Trophoblast cell (in vitro differentiated cells and primary cell): ENCODE data around the gene COX7B.
"Not testable (repeated sequence)": the region's sequence is repeated elsewhere in the genome, so short reads cannot be mapped to it uniquely, and the experiment has no call there.

Experiments
- DNase-seq, 2 donors: peaks; one replicate each; pipeline ENCODE4 v3.0.0-alpha.2; 2016
- H2AFZ ChIP-seq: 2 replicates; pipeline ENCODE4 v1.6.1; 2013; ENCODE audit warnings: low read length, moderate library complexity, mild to moderate bottlenecking; ENCODE audit not compliant: insufficient read depth, poor library complexity
- H2AK5ac ChIP-seq: 2 replicates; pipeline ENCODE4 v1.6.1; 2013; ENCODE audit warnings: mild to moderate bottlenecking, low read length
- H2BK120ac ChIP-seq: 2 replicates; pipeline ENCODE4 v1.6.1; 2013; ENCODE audit warnings: low read length, mild to moderate bottlenecking, moderate library complexity; ENCODE audit not compliant: insufficient read depth, poor library complexity
- H2BK12ac ChIP-seq: 2 replicates; pipeline ENCODE4 v1.6.1; 2013; ENCODE audit warnings: mild to moderate bottlenecking, low read length, moderate library complexity
- H2BK5ac ChIP-seq: 2 replicates; pipeline ENCODE4 v1.6.1; 2013; ENCODE audit warnings: low read length, low read depth, moderate library complexity, mild to moderate bottlenecking; ENCODE audit not compliant: poor library complexity
- H3K14ac ChIP-seq: 2 replicates; pipeline ENCODE4 v1.6.1; 2013; ENCODE audit warnings: mild to moderate bottlenecking, low read length
- H3K18ac ChIP-seq: 2 replicates; pipeline ENCODE4 v1.6.1; 2013; ENCODE audit warnings: mild to moderate bottlenecking, low read length
- H3K23ac ChIP-seq: 2 replicates; pipeline ENCODE4 v1.6.1; 2013; ENCODE audit warnings: low read length
- H3K27ac ChIP-seq: 2 replicates; pipeline ENCODE4 v1.5.1; 2013; ENCODE audit warnings: low read depth, mild to moderate bottlenecking, inconsistent platforms, low read length, moderate library complexity
- H3K27me3 ChIP-seq: 2 replicates; pipeline ENCODE4 v1.6.1; 2013; ENCODE audit warnings: inconsistent platforms, mild to moderate bottlenecking, low read length, moderate library complexity; ENCODE audit not compliant: insufficient read depth
- H3K36me3 ChIP-seq, 2 experiments: 1 replicate in 1 of 2; 2 replicates in 1 of 2; pipeline ENCODE4 v1.6.1; 2013; ENCODE audit warnings: low read length in 2 of 2, mild to moderate bottlenecking in 2 of 2, moderate library complexity in 1 of 2; ENCODE audit not compliant: insufficient read depth in 2 of 2, control insufficient read depth in 1 of 2
- H3K4ac ChIP-seq: 2 replicates; pipeline ENCODE4 v1.6.1; 2013; ENCODE audit warnings: low read depth, mild to moderate bottlenecking, low read length, moderate library complexity
- H3K4me1 ChIP-seq, 2 experiments: 1 replicate in 1 of 2; 2 replicates in 1 of 2; pipeline ENCODE4 v1.6.1; 2013; ENCODE audit warnings: low read length in 2 of 2, mild to moderate bottlenecking in 2 of 2, moderate library complexity in 1 of 2; ENCODE audit not compliant: insufficient read depth in 2 of 2, control insufficient read depth in 1 of 2
- H3K4me2 ChIP-seq: 2 replicates; pipeline ENCODE4 v1.6.1; 2013; ENCODE audit warnings: inconsistent platforms, mild to moderate bottlenecking, low read length, moderate library complexity
- H3K4me3 ChIP-seq: 2 replicates; pipeline ENCODE4 v1.5.1; 2013; ENCODE audit warnings: mild to moderate bottlenecking, low read depth, low read length, inconsistent platforms
- H3K79me1 ChIP-seq: one replicate; pipeline ENCODE4 v1.6.1; 2013; ENCODE audit warnings: low read length
- H3K79me2 ChIP-seq: 2 replicates; pipeline ENCODE4 v1.6.1; 2013; ENCODE audit warnings: low read length, mild to moderate bottlenecking; ENCODE audit not compliant: control insufficient read depth, insufficient read depth, poor library complexity
- H3K9ac ChIP-seq: 2 replicates; pipeline ENCODE4 v1.6.1; 2013; ENCODE audit warnings: mild to moderate bottlenecking, low read length
- H3K9me3 ChIP-seq: 2 replicates; pipeline ENCODE4 v1.6.1; 2013; ENCODE audit warnings: low read depth, mild to moderate bottlenecking, control low read depth, inconsistent platforms, low read length; ENCODE audit not compliant: insufficient read depth
- H4K12ac ChIP-seq: 2 replicates; pipeline ENCODE4 v1.6.1; 2013; ENCODE audit warnings: low read depth, mild to moderate bottlenecking, low read length, moderate library complexity
- H4K8ac ChIP-seq: 2 replicates; pipeline ENCODE4 v1.6.1; 2013; ENCODE audit warnings: low read depth, mild to moderate bottlenecking, low read length, moderate library complexity
- H4K91ac ChIP-seq: one replicate; pipeline ENCODE4 v1.6.1; 2013; ENCODE audit warnings: low read depth, mild to moderate bottlenecking, low read length, moderate library complexity
- WGBS: extraction: QIAGEN DNeasy Blood & Tissue Kit; methylation state at CpG from one replicate; pipeline ENCODE4 v1.1.7; 2013; ENCODE audit warnings: missing lambda C conversion rate; ENCODE audit not compliant: insufficient read length, insufficient coverage; ENCODE audit errors: extremely low coverage; 5-methylcytosine and 5-hydroxymethylcytosine counted together

COX7B gene

GRCh38 chrX:77910108-77910840 is 11.0 kb downstream of the COX7B start, which contains the start of gene ATP7A:
ATP7A (plus strand) TSS chrX:77910693; CDS start chrX:77971642, 60,949 bp downstream.
- Histone ChIP-seq H4K91ac (no peak within 1 kb of the TSS), H3K9me3 (no peaks in the 10 kb centered on the region), H3K4me3 (peak within 1 kb of the TSS; percentile 77), H2AK5ac (no peak within 1 kb of the TSS), H4K12ac (peak within 1 kb of the TSS; percentile 80), H2BK12ac (no peak within 1 kb of the TSS), H3K36me3 (no peaks in the 10 kb centered on the region), H3K4me1 (no peaks in the 10 kb centered on the region), H4K8ac (no peak within 1 kb of the TSS), H3K79me2 (no peaks in the 10 kb centered on the region), H3K4ac (no peak within 1 kb of the TSS), H3K4me2 (peak within 1 kb of the TSS; percentile 69), H3K27ac (peak within 1 kb of the TSS; percentile 46), H3K18ac (no peak within 1 kb of the TSS), H2BK5ac (no peak within 1 kb of the TSS), H3K27me3 (no peaks in the 10 kb centered on the region), H3K14ac (no peak within 1 kb of the TSS), H3K23ac (no peak within 1 kb of the TSS), H3K9ac (peak within 1 kb of the TSS; percentile 90), H3K79me1 (no peaks in the 10 kb centered on the region), H2AFZ (peak within 1 kb of the TSS; percentile 67), H2BK120ac (no peak within 1 kb of the TSS)
- WGBS: no CpG with 5 or more reads among the region's 36 CpGs
- DNase-seq: peak; percentile 74 to 76

- H3K9ac ChIP-seq: no peak overlapping the region
- no peak for DNase-seq
- WGBS: no CpG with 5 or more reads among the region's 2 CpGs
- no peaks in the 10 kb centered on the region for H3K79me2 ChIP-seq
- H3K27ac ChIP-seq: no peak overlapping the region
- H2BK5ac ChIP-seq: no peak overlapping the region
- no peak overlapping the region for H4K8ac ChIP-seq
- H2BK120ac ChIP-seq: no peak overlapping the region
- no peak overlapping the region for H2AFZ ChIP-seq
- H3K4ac ChIP-seq: no peak overlapping the region
- H3K18ac ChIP-seq: no peak overlapping the region
- H3K9me3 ChIP-seq: no peaks in the 10 kb centered on the region
- no peak overlapping the region for H3K4me2 ChIP-seq
- H3K4me3 ChIP-seq: no peak overlapping the region
- H2BK12ac ChIP-seq: no peak overlapping the region
- H3K14ac ChIP-seq: no peak overlapping the region
- no peaks in the 10 kb centered on the region for H3K4me1 ChIP-seq
- no peak overlapping the region for H3K23ac ChIP-seq
- H2AK5ac ChIP-seq: no peak overlapping the region
- no peaks in the 10 kb centered on the region for H3K79me1 ChIP-seq
- no peaks in the 10 kb centered on the region for H3K27me3 ChIP-seq
- no peak overlapping the region for H4K91ac ChIP-seq
- H3K36me3 ChIP-seq: no peaks in the 10 kb centered on the region
- no peak overlapping the region for H4K12ac ChIP-seq
Measured at GRCh38 chrX:77917294-77917933, 18.1 kb downstream of the COX7B start.

- H2BK5ac ChIP-seq: no peak overlapping the region
- H3K9me3 ChIP-seq: no peaks in the 10 kb centered on the region
- DNase-seq: no peak
- no peaks in the 10 kb centered on the region for H3K27me3 ChIP-seq
- WGBS: no CpG with 5 or more reads among the region's 3 CpGs
- H3K4me1 ChIP-seq: no peaks in the 10 kb centered on the region
- H3K23ac ChIP-seq: no peak overlapping the region
- no peak overlapping the region for H3K4me2 ChIP-seq
- no peak overlapping the region for H4K12ac ChIP-seq
- H2AK5ac ChIP-seq: no peak overlapping the region
- H3K36me3 ChIP-seq: no peaks in the 10 kb centered on the region
- no peak overlapping the region for H2BK12ac ChIP-seq
- H2AFZ ChIP-seq: no peak overlapping the region
- H3K4me3 ChIP-seq: no peak overlapping the region
- H2BK120ac ChIP-seq: no peak overlapping the region
- H4K8ac ChIP-seq: no peak overlapping the region
- no peak overlapping the region for H3K27ac ChIP-seq
- no peak overlapping the region for H3K18ac ChIP-seq
- H4K91ac ChIP-seq: no peak overlapping the region
- H3K14ac ChIP-seq: no peak overlapping the region
- H3K9ac ChIP-seq: no peak overlapping the region
- no peaks in the 10 kb centered on the region for H3K79me1 ChIP-seq
- H3K79me2 ChIP-seq: no peaks in the 10 kb centered on the region
- no peak overlapping the region for H3K4ac ChIP-seq
Measured at GRCh38 chrX:77918568-77918967, 19.3 kb downstream of the COX7B start.

DNA sequence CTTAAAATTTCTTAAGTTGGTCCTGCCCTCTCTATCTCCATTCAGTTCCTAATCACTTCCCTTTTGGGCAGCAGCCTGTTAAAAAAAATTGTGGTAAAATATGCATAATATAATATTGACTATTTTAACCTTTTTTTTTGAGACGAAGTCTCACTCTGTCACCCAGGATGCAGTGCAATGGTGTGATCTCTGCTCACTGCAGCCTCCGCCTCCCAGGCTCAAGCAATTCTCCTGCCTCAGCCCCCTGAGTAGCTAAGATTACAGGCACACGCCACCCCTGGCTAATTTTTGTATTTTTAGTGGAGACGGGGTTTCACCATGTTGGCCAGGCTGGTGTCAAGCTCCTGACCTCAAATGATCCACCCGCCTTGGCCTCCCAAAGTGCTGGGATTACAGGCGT is 20.1 kb downstream of the COX7B start:
- not testable (repeated sequence) for H2AK5ac ChIP-seq, H3K79me1 ChIP-seq, H3K27me3 ChIP-seq, H2BK120ac ChIP-seq, H3K4me2 ChIP-seq, H2BK5ac ChIP-seq, H3K9me3 ChIP-seq, H3K36me3 ChIP-seq, DNase-seq, H2AFZ ChIP-seq, H2BK12ac ChIP-seq, H3K27ac ChIP-seq, H3K23ac ChIP-seq, H3K4me1 ChIP-seq, H3K4me3 ChIP-seq, H3K9ac ChIP-seq, H3K4ac ChIP-seq, H3K14ac ChIP-seq, H4K12ac ChIP-seq, H3K18ac ChIP-seq, H4K91ac ChIP-seq, H3K79me2 ChIP-seq, H4K8ac ChIP-seq
- no CpG with 5 or more reads among the region's 6 CpGs for WGBS
